Measurements from ENCODE around the gene SLC46A1. TPM values are rescaled to one million over a fixed set of nuclear protein-coding genes. Genes with fewer than 3 reads are reported as not detected.

Gene SLC46A1
- polyA plus RNA-seq, 1 donor from 2014 or later, result 12.3 TPM

DNA sequence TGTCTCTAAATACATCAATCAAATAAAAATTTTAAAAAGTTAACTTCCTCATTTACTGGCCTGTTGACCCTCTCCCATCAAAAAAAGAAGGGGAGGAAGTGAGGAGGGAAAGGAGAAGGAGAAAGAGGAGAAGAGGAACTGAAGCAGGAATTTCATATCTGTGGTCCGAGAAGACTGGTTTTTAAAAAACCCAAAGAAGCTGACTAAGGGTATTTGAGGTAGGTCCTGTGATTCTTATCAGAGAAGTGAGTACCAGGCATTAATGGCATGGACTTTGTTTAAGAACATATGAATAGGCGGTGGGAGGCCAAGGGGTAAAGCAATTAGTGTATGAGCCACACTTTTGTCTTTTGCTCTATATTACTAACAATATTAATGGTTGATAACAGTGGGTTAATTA is 2.0 kb downstream of the SLC46A1 start:
- Histone ChIP-seq H3K4me2 (ENCODE audit: low read length) (no peak overlapping the region), H3K9ac (ENCODE audit: low read length) (no peak overlapping the region), H3K36me3 (ENCODE audit: insufficient read depth, low read length) (no peaks in the 10 kb centered on the region), H3K9me3 (ENCODE audit: low read length) (no peaks in the 10 kb centered on the region), H3F3A (ENCODE audit: insufficient read depth, low read length, poor library complexity, severe bottlenecking) (peaks cover 4% of the 10 kb centered on the region), H3K9me2 (ENCODE audit: insufficient read depth, low read length) (no peaks in the 10 kb centered on the region), H3K27me3 (ENCODE audit: insufficient read depth, low read depth, low read length) (no peaks in the 10 kb centered on the region), H4K20me1 (ENCODE audit: insufficient read depth) (no peaks in the 10 kb centered on the region), H3K79me2 (replicated peaks; ENCODE audit: insufficient read depth, low read length) (no peaks in the 10 kb centered on the region), H3K4me3 (ENCODE audit: low read length) (no peak overlapping the region), H3K27ac (ENCODE audit: low read length) (no peak overlapping the region), H2AFZ (ENCODE audit: low read depth, low read length) (no peak overlapping the region)
- no peak for TF ChIP-seq EP300 (conservative IDR thresholded peaks at IDR 0.05; ENCODE audit: poor library complexity, severe bottlenecking)
- TF ChIP-seq POLR2AphosphoS5 (IDR thresholded peaks at IDR 0.05), result no peak
- no peak for TF ChIP-seq TAF1 (IDR thresholded peaks at IDR 0.05; ENCODE audit: low read depth)
- TF ChIP-seq, protein P1, sequence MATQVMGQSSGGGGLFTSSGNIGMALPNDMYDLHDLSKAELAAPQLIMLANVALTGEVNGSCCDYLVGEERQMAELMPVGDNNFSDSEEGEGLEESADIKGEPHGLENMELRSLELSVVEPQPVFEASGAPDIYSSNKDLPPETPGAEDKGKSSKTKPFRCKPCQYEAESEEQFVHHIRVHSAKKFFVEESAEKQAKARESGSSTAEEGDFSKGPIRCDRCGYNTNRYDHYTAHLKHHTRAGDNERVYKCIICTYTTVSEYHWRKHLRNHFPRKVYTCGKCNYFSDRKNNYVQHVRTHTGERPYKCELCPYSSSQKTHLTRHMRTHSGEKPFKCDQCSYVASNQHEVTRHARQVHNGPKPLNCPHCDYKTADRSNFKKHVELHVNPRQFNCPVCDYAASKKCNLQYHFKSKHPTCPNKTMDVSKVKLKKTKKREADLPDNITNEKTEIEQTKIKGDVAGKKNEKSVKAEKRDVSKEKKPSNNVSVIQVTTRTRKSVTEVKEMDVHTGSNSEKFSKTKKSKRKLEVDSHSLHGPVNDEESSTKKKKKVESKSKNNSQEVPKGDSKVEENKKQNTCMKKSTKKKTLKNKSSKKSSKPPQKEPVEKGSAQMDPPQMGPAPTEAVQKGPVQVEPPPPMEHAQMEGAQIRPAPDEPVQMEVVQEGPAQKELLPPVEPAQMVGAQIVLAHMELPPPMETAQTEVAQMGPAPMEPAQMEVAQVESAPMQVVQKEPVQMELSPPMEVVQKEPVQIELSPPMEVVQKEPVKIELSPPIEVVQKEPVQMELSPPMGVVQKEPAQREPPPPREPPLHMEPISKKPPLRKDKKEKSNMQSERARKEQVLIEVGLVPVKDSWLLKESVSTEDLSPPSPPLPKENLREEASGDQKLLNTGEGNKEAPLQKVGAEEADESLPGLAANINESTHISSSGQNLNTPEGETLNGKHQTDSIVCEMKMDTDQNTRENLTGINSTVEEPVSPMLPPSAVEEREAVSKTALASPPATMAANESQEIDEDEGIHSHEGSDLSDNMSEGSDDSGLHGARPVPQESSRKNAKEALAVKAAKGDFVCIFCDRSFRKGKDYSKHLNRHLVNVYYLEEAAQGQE (IDR thresholded peaks at IDR 0.05; ENCODE audit: borderline replicate concordance), result no peak
- no peak for TF ChIP-seq SMC3 (conservative IDR thresholded peaks at IDR 0.05; ENCODE audit: poor library complexity)
- no peak for TF ChIP-seq EZH2 (IDR thresholded peaks at IDR 0.05; ENCODE audit: borderline replicate concordance, insufficient read depth, low read length, poor library complexity, severe bottlenecking)
- no peak for TF ChIP-seq RAD21 (conservative IDR thresholded peaks at IDR 0.05)
- TF ChIP-seq, protein P2, sequence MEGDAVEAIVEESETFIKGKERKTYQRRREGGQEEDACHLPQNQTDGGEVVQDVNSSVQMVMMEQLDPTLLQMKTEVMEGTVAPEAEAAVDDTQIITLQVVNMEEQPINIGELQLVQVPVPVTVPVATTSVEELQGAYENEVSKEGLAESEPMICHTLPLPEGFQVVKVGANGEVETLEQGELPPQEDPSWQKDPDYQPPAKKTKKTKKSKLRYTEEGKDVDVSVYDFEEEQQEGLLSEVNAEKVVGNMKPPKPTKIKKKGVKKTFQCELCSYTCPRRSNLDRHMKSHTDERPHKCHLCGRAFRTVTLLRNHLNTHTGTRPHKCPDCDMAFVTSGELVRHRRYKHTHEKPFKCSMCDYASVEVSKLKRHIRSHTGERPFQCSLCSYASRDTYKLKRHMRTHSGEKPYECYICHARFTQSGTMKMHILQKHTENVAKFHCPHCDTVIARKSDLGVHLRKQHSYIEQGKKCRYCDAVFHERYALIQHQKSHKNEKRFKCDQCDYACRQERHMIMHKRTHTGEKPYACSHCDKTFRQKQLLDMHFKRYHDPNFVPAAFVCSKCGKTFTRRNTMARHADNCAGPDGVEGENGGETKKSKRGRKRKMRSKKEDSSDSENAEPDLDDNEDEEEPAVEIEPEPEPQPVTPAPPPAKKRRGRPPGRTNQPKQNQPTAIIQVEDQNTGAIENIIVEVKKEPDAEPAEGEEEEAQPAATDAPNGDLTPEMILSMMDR (IDR thresholded peaks at IDR 0.05; ENCODE audit: poor library complexity, severe bottlenecking), result no peak
- no peak for TF ChIP-seq MXI1 (conservative IDR thresholded peaks at IDR 0.05; ENCODE audit: poor library complexity, severe bottlenecking)

DNA sequence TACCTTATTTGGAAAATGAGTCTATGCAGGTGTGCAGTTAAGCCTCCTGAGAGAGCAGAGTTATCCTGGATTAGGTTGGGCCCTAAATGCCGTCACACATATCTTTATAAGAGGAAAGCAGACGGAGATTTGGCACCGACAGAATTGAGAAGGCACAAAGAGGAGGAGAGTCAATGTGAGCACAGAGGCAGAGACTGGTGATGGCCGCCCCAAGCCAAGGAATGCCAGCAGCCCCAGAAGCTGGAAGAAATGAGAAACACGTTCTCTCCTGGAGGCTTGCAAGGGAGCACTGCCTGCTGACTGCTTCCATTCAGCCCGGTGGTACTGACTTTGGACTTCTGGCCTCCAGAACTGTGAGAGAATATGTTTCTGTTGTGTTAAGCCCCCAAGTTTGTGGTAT is 3.2 kb downstream of the SLC46A1 start:
- Histone ChIP-seq H3K27me3 (ENCODE audit: insufficient read depth, low read depth, low read length) (no peaks in the 10 kb centered on the region), H2AFZ (ENCODE audit: low read depth, low read length) (no peak overlapping the region), H3K4me2 (ENCODE audit: low read length) (no peak overlapping the region), H3K9ac (ENCODE audit: low read length) (no peak overlapping the region), H3K79me2 (replicated peaks; ENCODE audit: insufficient read depth, low read length) (no peaks in the 10 kb centered on the region), H3F3A (ENCODE audit: insufficient read depth, low read length, poor library complexity, severe bottlenecking) (peaks cover 4% of the 10 kb centered on the region), H3K9me2 (ENCODE audit: insufficient read depth, low read length) (no peaks in the 10 kb centered on the region), H3K36me3 (ENCODE audit: insufficient read depth, low read length) (no peaks in the 10 kb centered on the region), H3K4me3 (ENCODE audit: low read length) (no peak overlapping the region), H3K27ac (ENCODE audit: low read length) (no peak overlapping the region), H4K20me1 (ENCODE audit: insufficient read depth) (no peaks in the 10 kb centered on the region), H3K9me3 (ENCODE audit: low read length) (no peaks in the 10 kb centered on the region)
- TF ChIP-seq TAF1 (IDR thresholded peaks at IDR 0.05; ENCODE audit: low read depth) (no peak), POLR2AphosphoS5 (IDR thresholded peaks at IDR 0.05) (no peak)
- TF ChIP-seq, protein P1 (IDR thresholded peaks at IDR 0.05; ENCODE audit: borderline replicate concordance), result no peak
